GM21515 (cell line): Measurements from ENCODE around the gene TMEM165.

Source experiments
- ATAC-seq: cut with Tn5 transposase; IDR thresholded peaks from one replicate; pipeline ENCODE4 v1.9.1; 2021; ENCODE audit not compliant: unreplicated experiment

TMEM165 gene

DNA sequence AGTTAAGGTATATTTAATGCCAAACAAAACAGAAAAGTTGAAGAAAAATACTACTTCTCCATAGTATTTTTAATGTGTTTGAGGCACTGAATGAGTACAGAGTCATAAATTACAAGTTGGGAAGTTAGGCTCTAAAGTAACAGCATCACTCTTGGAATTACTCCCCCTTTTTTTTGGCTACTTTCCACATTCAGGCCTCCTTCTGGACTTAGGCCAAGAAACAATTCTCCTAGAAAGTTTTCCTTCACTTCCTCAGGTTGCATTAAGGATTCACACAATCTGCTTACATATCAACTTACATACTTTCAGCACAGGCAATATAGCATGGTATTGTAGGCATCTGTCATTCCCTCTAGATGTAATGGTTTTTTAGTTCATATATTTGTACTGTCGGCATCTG, 52.1 kb downstream of the TMEM165 start:
- no peak for ATAC-seq

DNA sequence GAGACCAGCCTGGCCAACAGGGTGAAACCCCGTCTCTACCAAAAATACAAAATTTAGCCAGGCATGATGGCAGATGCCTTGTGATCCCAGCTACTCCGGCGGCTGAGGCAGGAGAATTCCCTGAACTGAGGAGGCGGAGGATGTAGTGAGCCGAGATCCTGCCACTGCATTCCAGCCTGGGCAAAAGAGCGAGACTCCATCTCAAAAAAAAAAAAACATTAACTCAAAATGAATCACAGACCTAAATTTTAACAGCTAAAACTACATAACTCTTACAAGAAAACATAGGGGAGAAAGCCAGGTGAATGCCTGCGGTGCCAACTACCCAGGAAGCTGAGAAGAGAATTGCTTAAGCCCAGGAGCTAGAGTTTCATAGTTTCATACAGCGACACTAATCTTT, 54.8 kb downstream of the TMEM165 start:
- no peak for ATAC-seq

DNA sequence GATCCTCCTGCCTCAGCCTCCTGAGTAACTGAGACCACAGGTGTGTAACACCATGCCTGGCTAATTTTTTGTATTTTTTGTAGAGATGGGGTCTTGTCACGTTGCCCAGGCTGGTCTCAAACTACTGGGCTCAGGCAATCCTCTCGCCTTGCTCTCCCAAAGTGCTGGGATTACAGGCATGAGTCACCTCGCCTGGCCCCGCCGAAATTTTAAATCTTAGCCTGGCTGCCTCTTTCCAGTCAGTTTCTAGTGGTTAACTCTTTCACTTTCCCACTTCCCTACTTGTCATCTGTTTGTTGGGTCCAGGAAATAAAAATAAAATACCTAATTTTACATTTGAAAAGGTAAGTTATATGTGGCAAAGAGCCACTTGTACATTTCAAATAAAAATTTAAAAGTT, 62.4 kb downstream of the TMEM165 start:
- ATAC-seq = no peak

DNA sequence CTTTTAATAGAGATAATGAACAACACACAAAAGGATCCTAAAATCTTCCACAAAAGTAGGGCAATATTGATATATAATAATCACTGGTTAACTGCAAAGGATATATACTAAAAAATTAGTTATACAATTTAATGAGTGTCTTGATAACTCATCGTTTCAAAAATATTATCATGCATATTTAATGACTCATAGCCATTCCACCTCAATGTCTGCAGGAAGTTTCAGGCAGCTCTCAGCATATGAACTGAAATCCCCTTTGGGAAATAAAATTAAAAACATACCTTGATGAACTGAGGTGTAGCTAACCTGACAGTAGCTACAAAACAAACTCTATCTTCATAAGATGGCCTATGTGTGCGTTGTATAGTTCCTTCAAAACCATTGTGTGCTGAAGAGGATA, 62.9 kb downstream of the TMEM165 start:
- ATAC-seq = no peak

DNA sequence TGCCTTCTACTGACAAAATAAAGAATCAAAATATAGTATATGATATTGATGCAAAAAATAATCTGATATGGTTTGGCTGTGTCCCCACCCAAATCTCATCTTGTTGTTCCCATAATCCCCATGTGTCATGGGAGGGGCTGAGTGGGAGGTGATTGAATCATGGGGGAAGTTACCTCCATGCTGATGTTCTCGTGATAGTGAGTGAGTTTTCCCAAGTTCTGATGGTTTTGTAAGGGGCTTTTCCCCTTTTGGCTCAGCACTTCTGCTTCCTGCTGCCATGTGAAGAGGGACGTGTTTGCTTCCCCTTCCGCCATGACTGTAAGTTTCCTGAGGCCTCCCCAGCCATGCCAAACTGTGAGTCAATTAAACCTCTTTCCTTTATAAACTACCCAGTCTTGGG, 70.2 kb downstream of the TMEM165 start:
- ATAC-seq = no peak

DNA sequence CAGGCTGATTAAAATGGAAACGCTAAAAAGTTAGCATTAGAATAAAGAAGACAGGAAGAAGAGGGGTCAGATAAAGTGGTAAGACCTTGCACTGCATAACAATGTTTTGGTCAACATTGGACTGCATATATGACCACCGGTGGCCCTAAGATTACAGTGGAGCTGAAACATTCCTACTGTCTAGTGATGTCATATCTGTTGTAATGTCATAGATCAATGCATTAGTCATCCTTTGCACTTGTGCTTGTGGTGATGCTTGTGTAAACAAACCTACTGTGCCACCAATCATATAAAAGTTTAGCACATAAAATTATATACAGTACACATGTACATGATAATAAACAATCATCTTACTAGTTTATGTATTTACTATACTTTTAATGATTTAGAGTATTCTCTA, 73.0 kb downstream of the TMEM165 start:
- no peak for ATAC-seq

DNA sequence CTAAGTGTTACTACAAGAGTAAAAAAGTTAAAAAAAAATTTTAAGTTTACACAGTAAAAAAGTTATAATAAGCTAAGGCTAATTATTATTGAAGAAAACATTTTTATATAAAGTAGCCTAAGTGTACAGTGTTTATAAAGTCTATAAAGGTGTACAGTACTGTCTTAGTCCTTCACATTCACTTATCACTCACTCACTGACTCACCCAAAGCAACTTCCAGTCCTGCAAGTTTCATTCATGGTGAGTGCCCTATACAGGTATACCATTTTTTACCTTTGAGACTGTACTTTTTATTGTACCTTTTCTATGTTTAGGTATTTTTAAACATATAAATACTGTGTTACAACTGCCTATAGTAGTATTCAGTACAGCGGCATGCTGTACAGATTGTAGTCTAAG, 74.2 kb downstream of the TMEM165 start:
- ATAC-seq = no peak
